DMS153 treated with DMSO at 0.1 percent for 48 hours (cell line): ENCODE measurements around the gene SUPT3H.

Experiments
- DNase-seq: peaks from one replicate; lab custom pipeline; 2025; ENCODE audit not compliant: unreplicated experiment; lab: John Stamatoyannopoulos, UW

Gene SUPT3H

DNA sequence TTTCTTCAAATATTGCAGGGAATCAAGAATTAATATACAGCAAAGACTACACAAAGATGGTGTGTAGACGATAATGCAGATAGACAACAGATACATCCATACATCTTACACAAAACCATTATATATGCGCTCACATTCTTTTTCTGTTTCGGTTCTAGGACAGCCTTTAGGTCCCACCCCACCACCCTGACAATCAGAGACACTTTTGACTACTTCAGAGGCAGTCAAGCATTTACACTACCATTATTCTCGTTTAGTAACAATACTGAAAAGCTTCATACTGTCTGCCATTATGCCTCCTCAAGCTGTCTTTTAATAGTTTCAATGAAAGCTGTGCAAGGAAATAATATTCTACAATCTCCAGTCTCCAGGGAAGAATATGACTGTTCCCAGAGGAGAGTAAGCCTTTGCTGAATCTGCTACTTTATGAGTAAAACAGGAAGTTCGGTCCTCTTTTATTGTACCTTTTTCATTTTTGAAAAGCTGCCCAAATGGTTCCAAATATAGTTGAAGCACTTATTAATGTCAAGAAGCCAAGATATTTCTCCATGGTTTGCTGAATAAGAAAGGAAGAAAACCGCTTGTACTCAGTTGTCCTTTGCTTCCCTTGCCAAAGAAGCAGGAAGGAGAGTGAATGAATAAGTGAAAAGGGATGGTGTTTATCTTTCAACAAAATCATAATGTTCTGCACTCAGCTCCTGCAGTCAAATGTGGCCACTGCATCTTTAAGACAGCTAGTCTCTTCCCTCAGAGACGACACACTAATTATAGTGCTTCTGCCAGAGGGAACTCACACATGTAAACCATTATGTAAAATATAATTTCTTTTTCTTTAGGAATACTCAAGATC, 521.9 kb downstream of the SUPT3H start:
- DNase-seq, result no peak

DNA sequence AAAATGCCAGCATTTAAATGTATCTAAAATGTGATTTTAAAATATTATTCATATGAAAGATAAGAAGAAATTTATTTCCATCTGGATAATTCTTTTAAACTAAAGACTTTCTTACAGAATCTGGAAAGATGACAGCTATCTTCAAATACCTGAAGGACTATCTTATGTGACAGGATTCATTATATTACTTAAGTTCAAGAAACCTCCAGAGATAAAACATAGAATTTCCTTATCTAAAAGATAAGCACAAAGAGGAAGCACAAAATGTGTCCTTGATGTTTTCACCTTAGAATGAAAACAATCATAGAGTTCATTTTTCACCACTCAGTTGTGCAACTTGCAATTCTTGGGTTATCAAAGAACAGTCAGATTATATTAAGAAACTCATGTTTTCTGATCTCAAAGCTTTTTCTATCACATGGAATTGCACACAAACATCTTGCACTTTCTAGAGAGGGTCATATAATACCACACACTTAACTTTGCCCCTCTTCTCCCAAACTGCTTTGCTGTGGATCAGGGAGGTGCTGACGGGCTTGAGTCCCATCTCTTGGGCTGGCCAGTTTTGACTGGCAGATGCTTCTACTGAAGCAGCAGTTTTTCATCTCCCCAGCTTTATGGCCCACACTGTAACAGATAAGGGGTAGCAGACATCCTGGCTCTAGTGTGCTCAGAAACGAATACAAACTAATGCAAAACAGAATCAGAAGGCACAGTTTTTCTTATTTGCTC, 522.9 kb downstream of the SUPT3H start:
- DNase-seq, result no peak

DNA sequence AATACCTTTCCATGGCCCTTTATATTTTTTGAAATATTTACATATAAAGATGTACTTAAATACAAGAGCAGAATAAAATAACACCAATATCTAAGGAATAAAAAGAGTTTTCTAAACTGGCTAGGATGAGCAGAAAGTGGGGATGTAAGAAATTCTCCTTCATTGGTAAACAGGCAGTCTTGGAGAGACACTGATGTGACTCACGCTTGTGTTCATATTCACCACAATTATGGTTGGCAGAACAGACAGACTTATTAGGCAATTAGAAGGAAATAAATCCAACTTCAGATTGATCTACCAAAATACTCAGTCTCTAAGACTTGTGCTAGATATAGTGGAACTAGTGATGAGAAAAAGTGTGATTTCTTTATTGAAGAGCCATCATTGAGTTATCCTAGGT, 526.6 kb downstream of the SUPT3H start:
- no peak for DNase-seq

DNA sequence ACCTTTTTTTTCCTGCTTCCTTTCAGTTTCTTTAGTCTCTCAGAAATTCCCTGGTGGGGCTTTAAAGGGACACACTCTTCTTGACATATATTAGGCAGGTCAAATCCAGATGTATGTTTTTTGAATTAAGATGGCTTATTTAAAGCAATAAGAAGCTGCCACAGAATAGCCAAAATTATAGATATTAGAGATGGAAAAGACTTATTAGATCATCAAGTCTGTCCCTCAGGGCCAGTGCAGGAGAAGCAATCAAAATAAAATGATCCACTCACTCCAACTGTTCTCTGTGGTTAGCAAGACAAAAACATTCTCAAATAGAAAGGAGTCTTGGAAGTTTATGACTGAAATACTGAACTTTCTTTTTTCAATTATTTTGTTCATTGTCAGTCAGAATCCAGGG, 527.4 kb downstream of the SUPT3H start:
- DNase-seq, result no peak

DNA sequence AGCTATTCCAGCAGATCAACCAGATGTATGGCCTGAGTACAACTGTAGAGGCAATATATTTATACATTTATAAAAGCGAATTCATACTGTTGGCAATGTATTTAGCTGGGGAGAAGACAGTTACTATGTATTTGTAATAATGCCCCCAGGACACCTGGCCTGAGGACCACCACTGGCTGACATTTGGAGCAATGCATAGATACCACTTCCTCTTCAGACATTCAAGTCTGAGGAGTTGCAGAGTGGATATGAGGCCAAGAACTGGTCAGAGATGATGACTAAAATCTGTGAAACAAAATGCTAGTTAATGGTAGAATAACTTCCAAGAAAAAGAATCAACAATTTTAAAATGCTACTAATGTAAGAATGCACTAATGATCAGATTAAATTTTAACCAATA, 527.9 kb downstream of the SUPT3H start:
- DNase-seq, result no peak

DNA sequence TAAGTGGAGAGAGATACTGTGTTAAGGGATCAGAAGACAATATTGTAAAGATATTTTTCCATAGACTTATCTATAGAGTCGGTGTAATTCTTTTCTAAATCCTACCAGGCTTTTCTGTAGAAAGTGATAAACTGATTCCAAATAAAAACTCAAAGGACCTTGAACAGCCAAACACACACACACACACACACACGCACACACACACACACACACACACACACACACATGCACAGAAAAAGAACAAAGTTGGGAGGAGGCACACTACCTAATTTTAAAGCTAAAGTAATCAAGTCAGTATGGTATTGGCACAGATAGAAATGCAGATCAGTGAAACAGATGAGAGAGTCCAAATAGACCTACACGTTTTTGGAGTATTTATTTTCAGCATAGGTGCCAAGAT, 534.0 kb downstream of the SUPT3H start:
- DNase-seq, result no peak

DNA sequence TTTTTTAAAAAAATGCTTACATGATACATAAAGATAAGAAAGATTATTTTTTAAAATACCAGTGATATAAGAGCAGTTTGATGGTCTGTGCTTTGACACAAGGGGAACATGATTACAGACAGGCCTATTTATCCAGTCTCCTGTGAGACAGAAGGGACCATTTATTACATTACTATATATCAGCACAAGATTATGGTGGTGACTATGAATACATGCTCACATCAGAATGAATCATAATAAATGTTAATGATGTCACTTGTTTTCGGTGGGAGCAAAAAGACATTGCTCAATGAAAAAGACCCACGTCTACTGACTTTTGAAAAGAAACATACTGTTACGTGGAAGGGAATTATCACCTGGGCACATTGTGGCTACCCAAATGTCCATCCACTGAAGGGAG, 535.1 kb downstream of the SUPT3H start:
- DNase-seq, result no peak

DNA sequence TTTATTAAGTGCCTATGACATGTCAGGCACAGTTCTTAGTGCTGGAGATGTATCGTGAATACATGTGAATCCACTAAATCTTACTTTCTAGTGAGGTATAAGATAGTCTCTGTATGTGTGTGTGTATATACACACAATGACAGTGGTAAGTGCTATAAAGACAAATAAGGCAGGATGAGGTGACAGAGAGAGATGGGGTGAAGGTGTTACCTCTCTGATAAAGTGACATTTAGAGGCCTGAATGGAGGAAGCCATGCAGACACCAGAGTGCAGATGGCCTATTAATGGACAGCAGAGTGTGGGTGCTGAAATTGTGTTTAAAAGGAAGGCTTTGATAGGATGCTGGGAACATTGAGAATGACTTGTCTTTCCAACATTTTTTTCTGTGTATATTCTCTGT, 535.9 kb downstream of the SUPT3H start:
- DNase-seq, result no peak

DNA sequence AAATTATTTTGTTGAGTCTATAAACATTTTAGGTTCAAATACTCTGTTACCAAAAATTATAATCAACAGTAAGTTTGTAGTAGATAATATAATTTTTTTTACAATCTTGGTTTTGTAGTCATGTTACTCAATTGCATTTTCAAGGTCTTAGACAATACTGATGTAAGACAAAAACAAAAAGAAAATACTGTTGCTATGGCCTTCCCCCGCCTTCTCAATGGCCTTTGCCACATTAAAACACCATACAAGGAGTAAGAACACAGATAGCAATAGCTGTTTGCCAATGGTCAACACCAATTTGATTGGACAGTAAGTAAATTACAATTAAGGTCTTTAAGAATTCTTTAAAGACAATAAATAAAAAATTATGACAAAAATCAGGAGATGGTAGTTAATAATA, 540.0 kb downstream of the SUPT3H start:
- no peak for DNase-seq

DNA sequence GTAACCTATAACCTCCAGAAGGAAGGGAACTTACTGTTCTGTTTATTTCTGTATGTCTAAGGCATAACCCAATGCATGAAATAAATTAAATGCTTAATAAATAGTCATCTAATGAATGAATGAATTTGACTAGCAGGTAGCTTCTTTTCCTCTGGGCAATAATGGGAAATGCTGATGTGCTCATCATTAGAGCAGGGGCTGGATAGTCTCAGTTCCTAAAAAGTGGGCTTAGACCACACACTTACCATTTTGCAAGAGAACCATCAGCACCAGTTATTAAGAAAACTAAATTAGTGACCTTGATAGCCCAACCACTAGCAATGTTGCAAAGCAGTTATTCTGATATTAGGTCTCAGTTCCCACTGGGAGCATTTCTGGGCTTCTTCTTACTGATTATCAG, 540.5 kb downstream of the SUPT3H start:
- no peak for DNase-seq

DNA sequence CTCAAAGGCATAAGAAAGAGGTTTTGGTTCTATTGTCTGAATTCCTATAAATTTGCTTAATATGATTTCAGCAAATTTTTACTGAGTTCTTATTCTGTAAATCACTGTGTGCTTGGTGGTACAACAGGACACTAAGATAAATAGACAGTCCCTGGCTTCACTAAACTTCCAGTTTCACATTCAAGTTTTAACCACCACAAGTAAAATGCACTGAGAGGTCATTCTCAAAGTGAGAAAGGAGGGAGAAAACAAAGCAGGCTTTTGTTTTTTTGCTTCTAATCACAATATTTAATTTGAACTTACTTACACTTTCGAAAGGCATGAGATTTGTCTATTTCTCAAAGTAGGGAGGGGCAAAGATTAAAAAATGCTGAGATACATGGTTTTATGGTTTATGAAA, 544.5 kb downstream of the SUPT3H start:
- no peak for DNase-seq

DNA sequence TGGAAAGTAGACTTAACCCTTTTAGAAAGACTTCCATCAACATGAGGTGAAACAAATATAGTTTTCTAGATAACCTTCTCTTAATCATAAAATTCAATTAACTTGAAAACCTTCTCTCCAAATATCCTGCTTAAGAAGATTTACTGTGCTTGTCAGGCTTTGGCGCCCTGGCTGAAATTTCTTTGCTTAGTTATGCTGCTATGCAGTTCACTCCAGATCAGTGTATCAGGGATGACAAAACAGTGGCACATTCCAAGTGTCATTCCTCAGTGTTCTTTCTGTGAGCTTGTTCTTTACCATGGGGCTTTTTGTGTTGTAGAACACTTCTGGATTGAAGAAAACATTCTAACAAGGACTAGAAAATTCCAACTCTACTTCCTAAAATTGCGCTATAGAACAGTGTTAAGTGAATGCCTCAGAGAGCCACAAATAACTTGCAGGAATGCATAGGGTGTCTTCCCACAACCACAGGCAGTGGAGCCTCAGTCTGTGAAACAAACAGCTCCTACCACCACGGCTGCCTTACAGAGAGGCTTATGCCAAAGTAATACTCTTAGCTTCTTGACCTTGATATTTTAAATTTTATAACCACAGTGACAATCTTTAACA, 546.6 kb downstream of the SUPT3H start:
- DNase-seq, result no peak

DNA sequence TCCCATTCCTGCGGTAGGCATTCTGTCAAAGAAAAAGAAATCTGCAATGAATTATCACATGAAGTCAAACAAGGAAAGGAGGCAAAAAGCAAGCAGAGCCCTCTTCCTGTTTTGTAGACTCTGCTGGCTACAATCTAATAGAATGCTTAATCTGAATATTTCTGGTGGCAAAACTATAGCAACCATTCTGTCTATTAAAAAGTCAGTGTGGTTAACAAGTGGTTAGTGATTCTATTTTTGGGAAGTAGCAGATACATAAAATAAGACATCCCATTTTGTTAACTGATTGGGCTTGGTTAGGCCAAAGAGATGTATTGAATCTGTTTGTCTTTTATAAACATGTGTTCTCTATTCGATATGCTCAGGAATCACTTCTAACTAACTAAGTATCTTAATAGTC, 547.9 kb downstream of the SUPT3H start:
- no peak for DNase-seq

DNA sequence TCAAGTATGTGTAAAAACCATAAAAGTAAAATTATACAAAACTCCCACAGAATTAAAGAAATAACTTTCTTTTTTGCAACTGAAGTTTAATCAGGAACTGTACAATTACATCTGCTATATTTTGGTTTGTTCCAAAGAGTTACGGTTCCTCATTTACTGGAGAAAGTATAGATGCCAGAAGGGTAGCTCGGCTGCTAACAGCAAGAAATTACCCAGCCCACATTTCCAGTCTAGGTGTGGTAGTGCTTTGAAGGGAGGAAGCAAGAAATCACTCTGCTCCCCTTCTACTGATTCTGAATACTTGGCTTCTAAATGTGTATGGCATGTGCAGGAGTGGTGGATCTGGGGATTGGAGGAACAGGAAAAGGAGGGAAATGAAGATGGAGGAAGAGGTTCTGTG, 549.0 kb downstream of the SUPT3H start:
- no peak for DNase-seq

DNA sequence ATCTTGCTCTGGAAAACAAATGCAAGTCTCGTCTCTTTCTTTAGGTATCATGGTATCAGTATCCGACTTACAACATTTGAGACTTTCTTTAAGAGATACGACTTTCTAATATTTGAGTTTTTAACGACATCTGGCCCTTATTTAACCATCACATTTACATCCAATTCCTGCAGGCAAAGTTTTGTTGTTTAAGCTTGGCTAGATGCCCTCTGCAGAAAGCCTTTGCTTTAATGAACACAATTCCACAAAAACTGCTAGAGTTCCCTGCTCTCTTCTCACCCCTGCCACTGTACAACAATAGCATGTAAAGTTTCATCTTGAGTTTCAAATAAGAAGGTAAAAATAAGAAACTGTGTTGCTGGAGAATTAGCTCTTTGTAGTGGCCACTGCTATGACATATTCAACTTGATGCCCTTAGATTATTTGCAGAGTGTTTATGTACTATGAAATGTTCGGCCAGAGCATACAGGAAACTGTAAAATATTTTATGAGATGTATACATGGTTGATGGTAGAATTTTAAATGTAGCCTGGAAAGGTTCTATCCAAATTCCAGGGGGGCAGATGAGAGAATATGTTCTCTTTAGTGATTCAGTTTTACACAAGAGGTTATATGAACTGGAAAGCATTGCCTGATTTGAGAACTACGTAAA, 551.6 kb downstream of the SUPT3H start:
- peak; percentile 10 for DNase-seq

DNA sequence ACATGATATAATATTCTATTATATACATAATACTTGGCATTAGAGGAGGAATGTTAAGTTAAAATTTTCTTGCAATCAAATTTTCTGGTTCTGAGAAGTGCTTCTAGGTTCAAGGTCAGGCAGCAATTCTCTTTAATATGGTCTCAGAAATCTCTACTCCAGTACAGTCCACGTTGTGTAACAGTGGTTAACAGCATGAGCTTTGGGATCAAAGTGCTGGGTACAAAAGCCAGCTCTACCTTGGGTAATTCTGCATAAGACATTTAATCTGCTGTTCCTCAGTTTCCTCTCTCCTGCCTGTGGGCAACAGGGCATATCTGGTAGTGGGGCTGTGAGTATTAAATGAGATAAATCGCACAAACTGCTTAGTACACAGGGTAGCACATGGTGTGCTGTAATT, 552.5 kb downstream of the SUPT3H start:
- DNase-seq, result no peak

DNA sequence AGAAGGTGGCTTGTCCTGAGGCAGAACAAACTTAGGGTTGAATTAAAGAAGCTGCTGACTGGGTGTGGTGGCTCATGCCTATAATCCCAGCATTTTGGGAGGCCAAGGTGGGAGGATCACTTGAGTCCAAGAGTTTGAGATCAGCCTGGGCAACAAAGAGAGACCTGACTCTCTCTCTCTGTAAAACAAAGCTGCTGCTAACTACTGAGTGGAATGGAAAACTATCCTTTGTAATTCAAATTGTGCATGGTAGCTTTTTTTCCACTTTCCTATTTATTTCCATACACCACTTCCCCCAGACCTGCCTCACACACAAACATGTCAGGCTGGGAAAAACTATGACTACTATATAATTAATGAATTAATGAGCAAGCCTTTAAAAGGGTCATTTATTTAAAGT, 553.2 kb downstream of the SUPT3H start:
- no peak for DNase-seq

DNA sequence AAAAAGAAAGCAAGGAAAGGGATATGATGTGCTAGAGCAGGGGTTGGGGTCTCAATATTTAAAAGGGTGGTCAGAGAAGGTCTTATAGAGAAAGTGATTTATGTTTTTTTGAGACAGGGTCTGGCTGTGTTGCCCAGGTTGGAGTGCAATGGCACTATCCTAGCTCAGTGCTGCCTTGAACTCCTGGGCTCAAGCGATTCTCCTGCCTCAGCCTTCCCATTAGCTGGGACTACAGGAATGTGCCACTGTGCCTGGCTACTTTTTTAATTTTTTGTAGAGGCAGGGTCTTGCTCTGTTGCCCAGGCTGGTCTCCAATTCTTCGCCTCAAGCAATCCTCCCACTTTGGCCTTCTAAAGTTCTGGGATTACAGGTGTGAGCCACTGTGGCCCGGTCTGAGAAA, 557.0 kb downstream of the SUPT3H start:
- no peak for DNase-seq

DNA sequence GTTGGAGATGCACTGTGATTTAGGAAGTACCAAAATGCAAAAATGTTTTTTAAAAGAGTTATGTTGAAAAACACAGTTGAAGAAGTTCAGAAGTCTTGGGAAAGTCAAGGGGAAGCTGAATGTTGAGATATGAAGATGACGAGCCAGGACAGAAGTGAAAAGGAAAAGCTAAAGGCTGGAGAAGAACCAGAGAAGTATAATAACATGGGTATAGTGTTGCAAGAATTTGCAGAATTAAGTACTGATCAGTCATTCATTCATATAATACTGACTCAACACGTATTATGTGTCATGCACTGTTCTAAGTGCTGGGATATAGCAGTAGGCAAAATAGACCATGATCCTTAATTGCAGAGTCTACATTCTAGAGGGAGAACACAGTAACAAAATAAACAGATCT, 557.4 kb downstream of the SUPT3H start:
- DNase-seq, result no peak

DNA sequence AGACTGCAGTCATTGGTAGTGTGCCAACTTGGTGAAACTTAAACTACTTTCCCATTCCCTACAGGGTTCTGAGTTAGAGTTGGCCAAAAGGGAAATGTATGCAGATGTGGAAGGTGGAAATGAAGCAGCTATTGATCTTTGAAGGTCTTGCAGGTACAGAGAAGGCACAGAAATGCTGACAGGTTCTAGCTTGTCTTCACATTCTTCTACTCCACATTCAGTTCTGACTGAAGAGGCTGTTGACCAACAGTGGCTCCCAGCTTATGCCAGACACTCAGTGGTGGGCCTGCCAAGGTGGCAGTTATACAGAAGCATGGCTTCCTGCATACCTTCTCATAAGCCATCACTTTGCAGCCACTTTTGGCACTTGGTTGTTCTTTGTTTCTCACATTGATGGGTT, 566.3 kb downstream of the SUPT3H start:
- DNase-seq, result no peak

DNA sequence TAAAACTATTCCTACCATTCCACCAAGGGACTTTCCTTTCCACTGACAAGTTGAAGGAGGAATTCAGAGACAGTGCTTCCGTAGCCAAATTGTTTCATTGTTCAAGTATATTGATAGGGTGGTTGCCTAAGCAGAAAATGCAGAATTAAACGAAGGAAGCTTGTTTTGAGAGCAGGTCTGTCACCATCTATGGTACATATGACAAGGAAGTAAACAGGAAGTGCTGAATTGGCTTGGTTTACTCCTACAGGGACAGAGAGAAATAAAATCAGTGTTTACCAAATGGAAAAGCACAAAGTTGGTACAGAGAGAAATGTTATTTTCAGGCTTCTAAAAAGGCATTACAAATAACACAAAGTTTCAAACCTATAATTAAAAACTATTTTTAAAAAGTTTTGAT, 568.5 kb downstream of the SUPT3H start:
- DNase-seq, result no peak

DNA sequence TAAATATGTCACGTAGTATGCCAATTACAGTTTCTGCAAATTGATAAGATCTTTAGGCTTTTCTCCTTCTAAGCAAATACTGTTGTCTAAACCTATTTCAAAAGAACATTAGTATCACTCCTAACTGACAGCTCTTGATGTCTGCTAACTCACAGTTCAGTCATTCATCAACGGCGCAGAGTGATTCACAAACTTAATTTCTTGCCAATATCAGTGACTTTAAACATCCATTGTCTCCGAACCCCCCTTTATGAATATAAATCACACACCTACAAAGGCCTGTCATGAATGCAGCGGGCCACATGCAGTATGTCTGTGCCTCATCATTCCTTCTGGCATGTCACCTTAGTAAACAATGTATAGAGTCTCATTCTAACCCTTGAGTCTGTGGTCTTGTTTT, 569.6 kb downstream of the SUPT3H start:
- DNase-seq, result no peak
